HG02852 (cell line): ENCODE measurements around the gene HELZ.
"Not testable (repeated sequence)": the region's sequence is repeated elsewhere in the genome, so short reads cannot be mapped to it uniquely, and the experiment has no call there.

Experiments
- ATAC-seq: cut with Tn5 transposase; IDR thresholded peaks from one replicate; pipeline ENCODE4 v1.9.1; 2021; ENCODE audit warnings: mild to moderate bottlenecking, moderate library complexity; ENCODE audit not compliant: unreplicated experiment

HELZ gene

DNA sequence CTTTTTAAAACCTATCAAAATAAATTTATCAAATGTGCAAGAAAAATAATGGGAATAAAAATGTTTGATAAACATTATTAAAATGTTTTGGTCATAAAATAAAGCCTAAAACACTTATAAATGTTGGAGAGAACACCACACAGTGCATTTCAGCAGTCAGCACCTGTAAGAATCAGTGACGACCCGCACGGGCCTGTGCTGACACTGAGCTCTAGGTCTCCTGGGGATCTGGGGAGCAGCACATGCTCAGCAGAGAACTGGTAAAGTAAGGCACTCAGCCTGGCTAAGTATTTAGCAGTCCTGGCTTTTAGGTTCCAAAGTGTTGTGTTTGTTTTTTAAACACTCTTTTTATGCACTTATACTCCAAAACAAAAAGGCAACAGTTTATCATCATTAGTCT lies 46.9 kb downstream of the HELZ start:
- no peak for ATAC-seq

DNA sequence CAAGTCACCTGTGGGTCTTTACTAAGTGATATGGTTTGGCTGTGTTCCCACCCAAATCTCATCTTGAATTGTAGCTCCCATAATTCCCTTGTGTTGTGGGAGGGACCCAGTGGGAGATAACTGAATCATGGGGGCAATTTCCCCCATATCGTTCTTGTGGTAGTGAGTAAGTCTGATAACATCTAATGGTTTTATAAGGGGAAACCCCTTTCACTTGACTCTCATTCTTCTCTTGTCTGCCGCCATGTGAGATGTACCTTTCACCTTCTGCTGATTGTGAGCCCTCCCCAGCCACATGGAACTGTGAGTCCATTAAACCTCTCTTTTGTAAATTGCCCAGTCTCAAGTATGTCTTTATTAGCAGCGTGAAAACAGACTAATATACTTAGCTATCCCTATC lies 48.0 kb downstream of the HELZ start:
- not testable (repeated sequence) for ATAC-seq

DNA sequence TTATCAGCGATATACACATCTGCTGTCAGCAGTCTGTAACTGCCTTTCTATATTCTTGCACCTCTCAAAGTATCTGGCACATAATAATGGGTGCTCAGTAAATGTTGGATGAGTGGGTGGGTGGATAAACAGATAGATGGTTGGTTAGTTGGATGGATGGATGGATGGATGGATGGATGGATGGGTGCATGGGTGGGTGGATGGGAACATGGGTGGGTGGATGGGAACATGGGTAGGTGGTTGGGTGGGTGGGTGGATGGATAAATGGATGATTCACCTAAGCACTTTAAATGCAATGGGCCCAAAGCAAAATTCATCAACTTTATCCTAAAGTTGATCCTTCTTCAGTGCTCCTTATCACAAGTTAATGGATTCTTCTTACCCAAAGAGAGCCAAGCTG lies 48.6 kb downstream of the HELZ start:
- ATAC-seq: no peak

DNA sequence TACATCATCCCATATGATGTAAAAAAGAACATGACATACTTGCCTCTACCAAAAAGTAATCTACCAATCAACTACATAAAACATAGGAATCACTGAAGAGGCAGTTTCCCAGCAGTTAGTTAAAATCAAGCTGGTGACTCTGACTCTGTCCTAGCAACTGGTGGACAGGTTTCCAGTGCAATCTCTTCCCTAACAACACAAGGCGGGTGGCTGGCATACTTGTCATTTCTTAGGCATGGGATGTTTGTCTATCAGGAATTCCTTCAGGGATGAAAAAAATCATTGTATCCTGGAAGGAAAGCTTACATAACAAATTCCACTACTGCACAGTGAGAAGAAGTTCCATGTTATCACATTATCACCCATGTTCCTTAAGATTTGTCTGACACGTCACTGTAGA lies 50.9 kb downstream of the HELZ start:
- no peak for ATAC-seq

DNA sequence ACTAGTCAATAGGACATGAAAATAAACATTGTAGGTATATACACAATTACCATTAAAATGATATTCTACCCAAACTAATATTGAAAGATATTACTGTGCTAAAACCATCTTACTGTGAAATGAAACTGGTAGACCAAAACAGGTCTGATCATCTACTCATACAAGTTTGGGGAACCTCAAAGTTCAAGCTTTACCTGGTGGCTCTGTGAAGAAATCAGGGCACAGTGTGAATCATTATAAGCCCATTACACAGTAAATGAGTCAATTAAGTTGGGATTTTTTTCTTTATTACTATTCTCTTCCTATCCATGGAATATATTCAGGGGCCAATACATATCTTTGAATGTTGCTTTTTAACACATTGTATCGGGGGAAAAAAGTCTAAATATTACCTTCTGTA lies 57.1 kb downstream of the HELZ start:
- no peak for ATAC-seq

DNA sequence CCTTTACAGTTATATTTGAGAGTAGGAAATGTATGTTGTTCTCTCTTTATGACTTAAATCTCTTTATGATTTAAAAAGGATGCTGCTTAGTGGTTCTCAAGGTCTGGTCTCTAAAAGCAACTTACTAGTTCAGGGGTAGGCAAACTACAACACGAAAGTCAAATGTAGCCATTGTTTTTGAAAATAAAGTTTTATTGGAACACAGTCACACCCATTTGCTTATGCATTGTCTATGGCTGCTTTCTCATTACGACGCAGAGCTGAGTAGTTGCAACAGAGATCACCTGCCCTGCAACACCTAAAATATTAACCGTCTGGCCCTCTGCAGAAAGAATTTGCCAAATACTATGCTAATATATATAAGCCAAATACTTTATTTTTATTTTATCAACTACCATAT lies 58.2 kb downstream of the HELZ start:
- ATAC-seq: no peak

DNA sequence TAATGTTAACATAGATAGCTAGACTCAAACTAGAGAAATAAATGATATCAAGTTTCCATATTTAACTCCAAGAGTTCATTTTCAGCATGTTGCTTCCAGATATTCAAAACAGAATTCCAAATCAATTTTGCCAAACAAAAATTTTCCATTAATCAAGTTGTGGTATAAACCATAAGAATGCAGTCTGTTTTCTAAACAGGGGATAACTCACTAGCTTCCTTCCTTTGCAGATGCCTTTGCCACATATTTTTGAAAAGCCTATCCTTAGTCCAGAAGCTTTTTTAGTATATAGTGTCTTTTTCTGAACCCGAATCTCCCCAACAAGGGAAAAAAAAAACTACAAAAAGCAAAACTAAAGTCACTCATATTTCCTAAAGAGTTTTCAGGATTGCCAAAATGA lies 61.5 kb downstream of the HELZ start:
- no peak for ATAC-seq

DNA sequence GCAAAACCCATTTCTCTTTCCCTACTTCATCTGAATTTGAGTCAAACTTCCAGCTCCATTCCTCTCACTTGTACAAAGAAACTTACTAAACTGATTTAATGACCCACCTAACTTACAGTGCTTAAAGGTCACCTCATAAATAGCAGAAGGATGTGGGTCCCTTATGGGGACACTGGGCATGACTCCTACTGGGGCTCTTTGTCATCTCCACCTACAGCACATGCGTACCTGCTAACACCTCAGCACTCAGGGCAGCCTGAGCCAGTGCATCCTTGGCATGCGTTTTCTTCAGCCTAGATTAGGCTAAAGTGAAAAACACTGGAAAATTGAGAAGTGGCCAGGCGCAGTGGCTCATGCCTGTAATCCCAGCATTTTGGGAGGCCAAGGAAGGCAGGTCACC lies 63.2 kb downstream of the HELZ start:
- no peak for ATAC-seq

DNA sequence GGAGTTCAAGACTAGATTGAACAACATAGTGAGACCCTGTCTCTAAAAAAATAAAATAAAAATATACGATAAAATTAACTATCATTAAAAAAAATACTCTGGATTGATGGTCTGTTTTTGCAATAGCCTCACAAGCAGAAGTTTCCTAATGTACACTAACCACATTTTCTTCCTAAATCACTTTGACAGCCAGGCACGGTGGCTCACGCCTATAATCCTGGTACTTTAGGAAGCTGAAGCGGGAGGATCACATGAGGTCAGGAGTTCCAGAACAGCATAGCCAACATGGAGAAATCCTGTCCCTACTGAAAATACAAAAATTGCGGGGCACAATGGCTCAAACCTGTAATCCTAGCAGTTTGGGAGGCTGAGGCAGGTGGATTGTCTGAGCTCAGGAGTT lies 64.7 kb downstream of the HELZ start:
- no peak for ATAC-seq

DNA sequence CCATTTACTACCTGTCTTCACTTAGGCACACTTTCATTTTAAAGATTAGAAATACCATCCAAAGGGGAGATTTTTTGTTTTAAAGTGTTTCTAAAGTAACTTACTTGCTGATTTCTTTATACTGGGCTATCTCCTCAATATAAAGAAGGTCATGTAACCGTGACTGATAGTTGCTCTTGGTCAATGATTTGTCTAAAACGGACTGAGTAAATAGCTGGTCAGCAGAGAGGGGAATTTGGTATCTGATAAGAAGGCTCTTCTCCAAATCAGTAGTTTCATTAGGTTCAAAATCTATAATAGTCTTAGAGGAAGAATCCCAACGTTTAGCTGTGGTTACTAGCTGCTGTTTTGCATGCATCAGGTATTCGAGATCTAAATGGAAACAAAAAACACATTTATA lies 66.4 kb downstream of the HELZ start:
- no peak for ATAC-seq

DNA sequence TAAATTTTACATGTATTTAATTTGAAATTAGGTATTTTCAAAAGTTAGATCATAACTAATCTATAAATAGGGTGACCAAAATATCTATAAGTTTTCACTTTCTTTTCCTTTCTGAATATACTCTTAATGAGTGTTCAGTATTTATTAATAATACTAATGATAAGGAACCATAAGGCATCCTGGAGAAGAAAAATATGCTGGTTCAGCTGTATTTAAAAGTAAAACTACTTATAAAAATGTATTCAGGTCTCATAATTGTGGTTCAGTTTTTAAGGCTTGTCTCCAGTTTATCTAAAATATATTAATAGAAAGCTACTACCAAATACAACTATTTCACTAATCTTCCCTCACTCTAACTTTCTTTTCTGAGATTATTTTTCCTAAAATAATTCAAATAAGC lies 67.3 kb downstream of the HELZ start:
- ATAC-seq: no peak

DNA sequence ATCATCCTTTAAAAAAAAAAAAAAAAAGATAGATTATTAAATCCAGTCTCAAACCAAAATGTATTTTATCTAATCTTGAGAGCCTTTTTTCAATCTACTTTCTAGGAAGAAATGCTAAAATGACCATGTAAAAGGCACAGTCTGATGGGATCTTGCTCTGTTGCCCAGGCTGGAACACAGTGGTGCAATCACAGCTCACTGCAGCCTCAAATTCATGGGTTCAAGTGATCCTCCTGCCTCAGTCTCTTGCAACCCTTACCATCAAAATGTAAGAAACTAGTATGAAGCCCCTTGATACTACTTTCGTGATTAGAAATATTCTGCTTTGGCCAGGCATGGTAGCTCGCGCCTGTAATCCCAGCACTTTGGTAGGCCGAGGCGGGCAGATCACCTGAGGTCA lies 70.8 kb downstream of the HELZ start:
- ATAC-seq: no peak

DNA sequence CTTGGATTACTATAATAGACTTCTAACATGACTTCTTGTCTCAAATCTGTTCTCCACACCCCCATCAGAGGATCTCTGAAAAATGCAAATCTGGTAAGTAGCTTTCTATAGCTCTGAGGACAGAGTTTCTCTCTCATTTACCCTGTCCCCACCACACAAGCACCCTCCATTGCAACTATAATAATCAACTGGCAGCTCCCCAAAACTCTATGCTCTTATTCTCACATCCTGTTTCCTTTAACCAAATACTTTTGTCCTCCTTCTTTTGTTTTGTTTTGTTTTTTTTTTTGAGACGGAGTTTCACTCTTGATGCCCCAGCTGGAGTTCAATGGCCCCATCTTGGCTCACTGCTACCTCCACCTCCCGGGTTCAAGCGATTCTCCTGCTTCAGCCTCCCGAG lies 73.4 kb downstream of the HELZ start:
- ATAC-seq: peak; percentile 98

DNA sequence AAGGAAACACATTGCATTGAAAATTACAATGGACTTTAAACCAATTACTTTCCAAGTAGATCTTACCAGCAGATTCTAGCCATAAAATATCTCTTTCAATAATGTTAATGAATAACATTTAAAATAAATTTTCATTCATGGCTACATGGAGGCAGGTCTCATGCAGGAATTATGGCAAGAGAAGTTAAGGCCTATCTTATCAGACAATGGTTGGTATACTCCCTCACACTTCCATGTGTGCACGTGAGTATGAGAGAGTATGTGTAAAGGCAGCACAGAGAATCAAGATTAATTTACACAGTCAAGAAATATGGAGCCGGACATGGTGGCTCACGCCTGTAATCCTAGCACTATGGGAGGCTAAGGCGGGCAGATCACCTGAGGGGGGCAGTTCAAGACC lies 76.5 kb downstream of the HELZ start:
- ATAC-seq: no peak

DNA sequence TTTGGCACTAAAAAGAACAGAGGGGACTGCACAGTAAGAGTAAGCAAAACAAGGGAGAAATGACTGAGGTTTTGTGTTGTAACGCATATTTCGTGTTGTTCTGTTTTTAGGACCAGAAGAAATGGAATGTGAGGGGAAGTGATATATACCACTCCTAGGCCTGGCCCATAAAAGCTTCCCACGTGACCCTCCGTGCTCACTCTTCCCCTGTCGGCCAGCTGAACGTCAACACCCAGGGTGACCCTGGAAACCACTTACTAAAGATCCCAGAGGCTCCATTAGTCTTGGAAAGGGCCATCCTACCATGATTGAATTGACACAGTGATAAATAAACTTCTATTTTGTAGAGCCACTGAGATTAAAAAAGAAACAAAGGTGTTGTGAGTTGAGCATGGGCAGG lies 79.8 kb downstream of the HELZ start:
- ATAC-seq: no peak

DNA sequence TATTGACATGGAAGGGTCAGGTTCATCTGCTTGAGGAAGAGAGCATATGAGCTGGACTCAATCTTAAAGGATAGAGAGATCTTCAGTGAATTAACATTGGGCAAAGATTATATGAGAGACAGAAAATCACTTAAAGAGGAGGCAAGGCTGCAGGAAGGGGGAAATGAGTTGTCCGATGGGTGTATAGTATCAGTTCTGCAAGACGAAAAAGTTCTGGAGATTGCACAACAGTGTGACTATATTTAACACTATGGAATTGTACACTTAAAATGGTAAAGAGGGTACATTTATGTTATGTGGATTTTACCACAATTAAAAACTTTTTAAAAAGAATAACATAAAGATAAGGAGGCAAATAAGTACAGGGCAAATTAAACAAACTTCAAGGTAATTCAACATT lies 80.7 kb downstream of the HELZ start:
- ATAC-seq: no peak

DNA sequence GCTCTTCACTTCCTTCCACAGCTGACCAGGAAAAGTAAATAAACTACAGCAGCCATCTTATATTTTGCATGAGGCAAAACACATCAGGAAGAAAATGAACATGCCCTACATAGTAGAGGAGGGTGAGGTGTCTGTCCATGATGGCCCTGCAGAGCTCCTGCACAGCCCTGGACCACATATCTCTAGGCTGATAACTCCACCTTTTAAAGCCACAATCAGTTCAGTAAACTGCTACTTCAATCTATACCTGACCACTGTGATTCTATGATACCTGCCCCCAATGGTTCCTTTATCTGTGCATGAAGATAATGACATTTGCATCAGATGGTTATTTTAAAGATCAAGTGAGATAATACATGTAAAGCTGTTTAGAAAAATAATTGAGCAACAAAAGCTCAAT lies 82.2 kb downstream of the HELZ start:
- no peak for ATAC-seq

DNA sequence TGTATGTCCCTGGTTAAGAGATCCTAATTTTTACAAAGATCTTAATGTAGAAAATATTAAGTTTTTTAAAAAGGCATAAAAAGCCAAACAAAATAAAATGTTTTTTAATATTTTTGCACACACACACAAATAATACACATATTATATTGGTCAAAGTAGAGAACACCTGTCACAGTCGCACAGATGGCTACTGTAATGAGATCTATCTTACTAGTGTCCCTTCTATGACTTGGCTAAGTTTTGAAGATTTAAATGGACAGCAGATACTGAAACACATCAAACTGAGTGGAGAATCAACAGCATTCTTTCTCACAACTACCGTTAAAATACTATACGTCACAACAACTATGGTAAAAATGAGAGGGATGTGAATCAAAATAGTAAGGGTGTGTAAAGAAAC lies 83.4 kb downstream of the HELZ start:
- no peak for ATAC-seq

DNA sequence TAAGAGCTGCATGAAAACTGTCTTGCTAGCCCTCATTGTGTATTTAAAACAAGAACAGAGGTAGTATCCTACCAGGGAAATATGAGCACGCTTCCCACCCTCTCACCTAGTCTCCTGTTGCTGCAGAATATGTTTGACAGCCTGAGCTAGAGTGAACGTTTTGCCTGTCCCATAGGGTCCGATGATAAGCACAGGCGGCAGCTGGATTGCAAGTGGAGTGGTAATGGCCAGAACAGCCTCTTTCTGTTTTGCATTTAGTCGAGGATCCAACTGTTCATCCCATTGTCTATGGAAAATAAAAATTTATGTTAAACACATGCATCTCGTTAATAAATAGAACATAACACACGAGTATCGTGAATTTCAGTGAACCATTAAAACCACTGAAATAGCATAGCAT lies 84.2 kb downstream of the HELZ start:
- ATAC-seq: no peak

DNA sequence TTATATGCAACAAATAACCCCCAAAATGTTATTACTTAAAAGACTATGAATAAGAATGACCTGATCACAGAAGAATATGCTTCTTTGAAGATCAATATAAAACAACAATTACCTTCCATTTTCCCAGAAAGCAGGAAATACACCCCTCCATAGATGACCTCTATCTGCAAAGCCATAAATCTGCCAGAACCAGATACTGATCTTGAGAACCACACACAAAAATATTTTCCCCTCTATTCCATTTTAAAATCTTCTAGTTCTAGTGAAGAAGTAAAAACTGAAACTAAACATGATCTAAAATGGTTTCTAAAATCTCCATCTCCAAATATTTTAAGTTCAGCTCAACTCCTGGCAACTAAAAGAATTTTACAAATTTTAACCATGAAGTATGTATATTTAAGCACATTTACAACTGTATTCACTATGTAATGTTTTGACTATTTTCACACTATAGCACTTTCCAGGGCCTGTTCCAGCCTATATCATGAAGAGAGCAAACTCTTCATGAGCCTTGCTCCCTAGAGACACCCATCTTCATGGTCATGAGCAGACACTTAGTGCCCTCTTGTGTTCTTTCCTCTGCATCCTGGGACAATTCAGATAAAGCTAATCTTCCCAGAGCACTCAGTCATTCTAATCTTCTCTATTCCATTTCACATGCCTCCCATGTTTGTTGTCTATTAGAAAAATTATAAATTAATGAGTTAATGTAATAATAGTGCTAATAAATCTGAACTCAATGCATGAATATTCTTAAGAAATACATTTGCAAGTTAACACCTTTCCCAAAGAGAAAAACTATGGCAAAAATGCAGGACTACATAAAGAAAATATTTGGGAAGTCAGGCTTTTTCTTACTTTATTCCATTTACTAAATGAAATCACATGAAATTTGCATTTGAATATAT lies 87.0 kb downstream of the HELZ start:
- no peak for ATAC-seq

DNA sequence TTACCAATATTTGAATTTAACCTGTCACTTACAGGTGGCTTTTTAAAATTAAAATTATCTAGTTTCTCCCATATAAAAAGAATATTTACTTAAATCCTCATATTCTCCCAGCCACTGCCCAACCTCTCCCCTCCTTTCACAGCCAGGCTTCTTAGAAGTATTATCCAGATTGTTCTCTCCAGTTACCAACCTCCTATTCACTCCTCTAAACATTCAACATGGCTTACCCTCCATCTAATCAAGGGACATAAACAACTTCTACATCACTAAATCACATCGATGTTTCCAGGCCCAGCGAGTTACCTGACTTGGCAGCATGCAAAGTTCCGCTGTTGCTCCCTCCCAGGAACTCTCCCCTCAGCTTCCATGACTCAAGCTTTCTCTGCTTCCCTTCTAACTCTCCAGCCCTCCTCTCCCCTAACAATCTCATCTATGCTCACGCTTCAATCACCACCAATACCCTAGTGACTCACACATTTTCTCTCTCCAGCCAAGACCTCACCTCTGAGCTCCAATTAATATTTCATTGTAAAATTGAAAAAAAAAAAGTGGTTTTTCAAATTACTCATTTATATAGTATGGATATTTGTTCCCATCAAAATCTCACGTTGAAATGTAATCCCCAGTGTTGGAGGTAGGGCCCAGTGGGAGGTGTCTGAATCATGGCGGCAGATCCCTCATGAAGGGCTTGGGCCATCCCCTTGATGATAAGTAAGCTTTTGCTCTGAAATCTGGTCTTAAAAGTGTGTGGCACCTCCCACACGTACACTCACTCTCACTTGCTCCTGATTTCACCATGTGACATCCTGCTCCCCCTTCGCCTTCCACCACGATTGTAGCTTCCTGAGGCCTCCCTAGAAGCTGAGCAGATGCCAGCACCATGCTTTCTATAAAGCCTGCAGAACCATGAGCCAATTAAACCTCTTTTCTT lies 88.5 kb downstream of the HELZ start:
- no peak for ATAC-seq

DNA sequence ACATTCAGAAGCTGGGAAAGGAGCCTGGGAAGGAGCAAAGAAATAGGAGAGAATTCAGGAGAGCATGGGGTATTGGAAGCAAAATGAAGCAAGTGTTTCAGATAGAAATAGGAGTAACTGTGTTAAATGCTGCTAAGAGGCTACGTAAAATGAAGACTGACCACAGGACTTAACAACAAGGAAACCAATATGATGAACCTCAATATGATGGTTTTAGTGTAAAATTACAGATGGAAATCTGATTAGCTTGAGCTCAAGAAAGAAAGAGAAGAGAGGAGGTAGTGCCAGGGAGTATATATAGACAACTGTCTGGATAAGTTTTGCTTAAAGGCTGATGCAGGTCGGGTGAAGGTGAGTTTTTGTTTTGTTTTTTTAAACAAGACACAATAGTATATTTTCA lies 92.2 kb downstream of the HELZ start:
- no peak for ATAC-seq
